GM12891 (cell line): ENCODE data around the gene NKAIN4. TPM values are rescaled to one million over a fixed set of nuclear protein-coding genes. Genes with fewer than 3 reads are reported as not detected.

Experiments used
- DNase-seq: peaks from one replicate; pipeline ENCODE4 v3.0.0; 2011; ENCODE audit warnings: low spot score; ENCODE audit not compliant: insufficient read length
- FAIRE-seq: peaks from 2 replicates; lab custom pipeline; 2011; peaks lifted over from hg19 to GRCh38; lab: Jason Lieb, UNC
- PAX5 ChIP-seq: IDR thresholded peaks from 2 replicates; pipeline ENCODE4 v1.6.1; 2011; ENCODE audit warnings: low read length, moderate library complexity, mild to moderate bottlenecking; ENCODE audit not compliant: insufficient read depth, severe bottlenecking
- POLR2A ChIP-seq: IDR thresholded peaks from 2 replicates; pipeline ENCODE4 v1.6.1; 2011; ENCODE audit warnings: low read depth, low read length, control low read depth
- POLR2AphosphoS5 ChIP-seq: IDR thresholded peaks from 2 replicates; pipeline ENCODE4 v1.6.1; 2011; ENCODE audit warnings: low read depth, low read length, control low read depth
- POU2F2 ChIP-seq: IDR thresholded peaks from 2 replicates; pipeline ENCODE4 v1.6.1; 2011; ENCODE audit warnings: low read depth, mild to moderate bottlenecking, control low read depth, low read length, moderate library complexity
- SPI1 ChIP-seq: IDR thresholded peaks from 2 replicates; pipeline ENCODE4 v1.6.1; 2011; ENCODE audit warnings: low read depth, low read length, control low read depth
- TAF1 ChIP-seq: IDR thresholded peaks from 2 replicates; pipeline ENCODE4 v1.6.1; 2011; ENCODE audit warnings: low read depth, low read length, control low read depth
- polyA plus RNA-seq: library from polyadenylated mRNA; unstranded; fragments of >200 nt; gene quantifications from one replicate; pipeline ENCODE4 v1.2.1, GENCODE V29; 2012; ENCODE audit warnings: low read depth, missing spikeins, inconsistent platforms; ENCODE audit not compliant: missing spikeins

NKAIN4 gene
- not detected for polyA plus RNA-seq

- FAIRE-seq (no peak), DNase-seq (no peak)
- TF ChIP-seq PAX5 (no peak), POU2F2 (no peak), SPI1 (no peak), TAF1 (no peak), POLR2AphosphoS5 (no peak), POLR2A (no peak)
Measured at GRCh38 chr20:63254232-63254605, at the start of gene NKAIN4. NKAIN4 (minus strand) TSS chr20:63254463; CDS start chr20:63254450, 13 bp downstream.

- no peak for FAIRE-seq
- no peak for DNase-seq
- no peak for TF ChIP-seq POLR2A
- no peak for TF ChIP-seq SPI1
Measured at GRCh38 chr20:63303095-63303666, 48.9 kb upstream of the NKAIN4 start.

GRCh38 chr20:63301671-63302070 lies 47.4 kb upstream of the NKAIN4 start:
- DNase-seq (no peak), FAIRE-seq (no peak)
- TF ChIP-seq POU2F2: no peak
- TF ChIP-seq POLR2AphosphoS5: no peak
- no peak for TF ChIP-seq PAX5
- TF ChIP-seq POLR2A: no peak
- TF ChIP-seq SPI1: no peak
- no peak for TF ChIP-seq TAF1

- no peak for FAIRE-seq
- TF ChIP-seq POU2F2: no peak
- TF ChIP-seq POLR2AphosphoS5: no peak
- TF ChIP-seq PAX5: no peak
- no peak for TF ChIP-seq SPI1
- no peak for TF ChIP-seq TAF1
- no peak for TF ChIP-seq POLR2A
- DNase-seq: no peak
Measured at GRCh38 chr20:63298731-63299312, 44.6 kb upstream of the NKAIN4 start.

GRCh38 chr20:63297796-63298572 lies 43.7 kb upstream of the NKAIN4 start:
- TF ChIP-seq SPI1: no peak
- no peak for TF ChIP-seq PAX5
- no peak for TF ChIP-seq TAF1
- no peak for TF ChIP-seq POU2F2
- TF ChIP-seq POLR2A: no peak
- TF ChIP-seq POLR2AphosphoS5: no peak
- DNase-seq (no peak), FAIRE-seq (no peak)

GRCh38 chr20:63297371-63297781 lies 43.1 kb upstream of the NKAIN4 start:
- FAIRE-seq (no peak), DNase-seq (no peak)
- TF ChIP-seq POLR2A: no peak
- TF ChIP-seq POU2F2: no peak
- no peak for TF ChIP-seq TAF1
- no peak for TF ChIP-seq PAX5
- TF ChIP-seq POLR2AphosphoS5: no peak
- TF ChIP-seq SPI1: no peak

- TF ChIP-seq POLR2A: no peak
- no peak for TF ChIP-seq POLR2AphosphoS5
- TF ChIP-seq PAX5: no peak
- no peak for TF ChIP-seq TAF1
- no peak for DNase-seq
- FAIRE-seq: no peak
Measured at GRCh38 chr20:63296531-63297299, 42.5 kb upstream of the NKAIN4 start.

GRCh38 chr20:63295846-63296245 lies 41.6 kb upstream of the NKAIN4 start:
- TF ChIP-seq TAF1 (no peak), POU2F2 (no peak), POLR2A (no peak), SPI1 (no peak)
- DNase-seq: no peak
- FAIRE-seq: no peak

GRCh38 chr20:63295422-63295821 lies 41.2 kb upstream of the NKAIN4 start:
- FAIRE-seq: no peak
- no peak for TF ChIP-seq TAF1
- no peak for DNase-seq

- TF ChIP-seq SPI1 (no peak), PAX5 (no peak), TAF1 (no peak), POLR2AphosphoS5 (no peak), POU2F2 (no peak), POLR2A (no peak)
- DNase-seq: no peak
- FAIRE-seq: no peak
Measured at GRCh38 chr20:63295018-63295417, 40.8 kb upstream of the NKAIN4 start.
